HG03342 (cell line): ENCODE results near the gene CAPN12.
"Not testable (repeated sequence)": the region's sequence is repeated elsewhere in the genome, so short reads cannot be mapped to it uniquely, and the experiment has no call there.

Source experiments
- ATAC-seq: cut with Tn5 transposase; IDR thresholded peaks from one replicate; pipeline ENCODE4 v1.9.1; 2021; ENCODE audit warnings: mild to moderate bottlenecking, moderate library complexity; ENCODE audit not compliant: unreplicated experiment

Gene CAPN12

GRCh38 chr19:38744298-38744681 lies at the start of gene CAPN12:
Gene CAPN12, minus strand, starts transcription at chr19:38744474. Its CDS starts 309 bp downstream, at chr19:38744165.
- ATAC-seq, result no peak

- no peak for ATAC-seq
Observed at GRCh38 chr19:38793671-38794070, 49.4 kb upstream of the CAPN12 start.

GRCh38 chr19:38793177-38793576 lies 48.9 kb upstream of the CAPN12 start:
- ATAC-seq, result no peak

DNA sequence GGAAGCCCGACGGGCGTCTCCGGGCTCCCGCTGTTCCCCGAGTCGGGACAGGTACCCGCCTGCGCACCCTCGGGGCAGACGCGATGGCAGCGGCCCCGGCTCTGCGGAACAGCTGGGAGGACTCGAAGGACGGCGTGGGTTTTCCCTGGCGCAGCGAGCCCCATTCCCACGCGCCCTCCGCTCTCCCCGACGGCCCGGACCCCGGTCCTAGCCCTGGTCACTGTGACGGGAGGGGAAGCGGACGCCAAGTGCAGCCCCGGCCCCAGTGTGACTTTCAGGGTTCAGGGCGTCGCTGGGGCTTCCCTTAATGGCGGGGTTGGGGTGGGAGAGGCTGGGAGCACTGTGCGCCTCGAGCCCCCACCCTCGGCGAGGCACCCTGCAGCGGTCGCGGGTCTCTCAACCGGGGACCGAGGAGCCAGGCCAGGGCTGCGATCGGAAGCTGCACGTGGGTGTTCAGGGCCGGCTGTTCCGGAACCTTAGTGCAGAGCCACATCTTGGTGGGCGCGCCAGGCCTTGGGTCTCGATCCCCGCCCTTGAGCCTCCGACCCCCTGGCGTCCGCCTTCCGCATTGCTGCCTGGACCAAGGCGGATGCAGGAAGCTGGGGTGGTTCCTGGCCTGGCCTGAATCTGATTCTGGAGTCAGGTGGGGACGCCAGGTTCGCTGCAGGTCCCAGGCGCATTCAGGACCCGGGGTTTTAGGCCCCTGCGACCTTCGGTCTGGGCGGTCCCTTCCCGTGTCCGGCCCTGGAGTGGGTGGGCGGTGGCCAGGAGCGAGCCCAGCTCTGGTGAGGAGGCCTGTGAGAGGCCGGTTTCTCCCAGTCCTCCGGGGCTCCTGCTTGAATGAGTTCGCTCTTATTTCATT lies 48.2 kb upstream of the CAPN12 start:
- no peak for ATAC-seq

DNA sequence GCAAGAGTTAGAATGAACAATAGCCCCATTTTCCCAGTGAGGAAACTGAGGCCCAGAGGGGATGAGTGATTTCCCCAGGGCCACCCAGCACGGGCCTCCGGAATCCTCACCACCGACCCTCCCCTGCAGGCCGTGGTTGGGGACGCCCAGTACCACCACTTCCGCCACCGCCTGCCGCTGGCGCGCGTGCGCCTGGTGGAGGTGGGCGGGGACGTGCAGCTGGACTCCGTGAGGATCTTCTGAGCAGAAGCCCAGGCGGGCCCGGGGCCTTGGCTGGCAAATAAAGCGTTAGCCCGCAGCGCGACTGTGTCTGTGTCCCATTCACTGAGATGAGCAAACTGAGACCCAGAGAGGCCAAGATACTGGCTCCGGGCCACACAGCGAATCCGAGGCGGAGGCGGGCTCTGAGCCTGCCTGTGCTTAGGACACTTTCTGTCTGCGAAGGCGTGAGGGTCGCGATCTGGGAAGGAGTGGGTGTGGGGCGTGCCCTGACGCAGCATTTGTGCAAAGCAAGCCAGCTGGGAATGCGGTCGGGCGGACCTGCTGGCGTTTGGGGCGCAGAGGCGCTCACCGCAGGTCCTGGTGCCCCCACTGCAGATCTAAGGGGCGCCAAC lies 47.3 kb upstream of the CAPN12 start:
- peak; percentile 54 for ATAC-seq

- not testable (repeated sequence) for ATAC-seq
Observed at GRCh38 chr19:38790507-38791403, 46.5 kb upstream of the CAPN12 start.

DNA sequence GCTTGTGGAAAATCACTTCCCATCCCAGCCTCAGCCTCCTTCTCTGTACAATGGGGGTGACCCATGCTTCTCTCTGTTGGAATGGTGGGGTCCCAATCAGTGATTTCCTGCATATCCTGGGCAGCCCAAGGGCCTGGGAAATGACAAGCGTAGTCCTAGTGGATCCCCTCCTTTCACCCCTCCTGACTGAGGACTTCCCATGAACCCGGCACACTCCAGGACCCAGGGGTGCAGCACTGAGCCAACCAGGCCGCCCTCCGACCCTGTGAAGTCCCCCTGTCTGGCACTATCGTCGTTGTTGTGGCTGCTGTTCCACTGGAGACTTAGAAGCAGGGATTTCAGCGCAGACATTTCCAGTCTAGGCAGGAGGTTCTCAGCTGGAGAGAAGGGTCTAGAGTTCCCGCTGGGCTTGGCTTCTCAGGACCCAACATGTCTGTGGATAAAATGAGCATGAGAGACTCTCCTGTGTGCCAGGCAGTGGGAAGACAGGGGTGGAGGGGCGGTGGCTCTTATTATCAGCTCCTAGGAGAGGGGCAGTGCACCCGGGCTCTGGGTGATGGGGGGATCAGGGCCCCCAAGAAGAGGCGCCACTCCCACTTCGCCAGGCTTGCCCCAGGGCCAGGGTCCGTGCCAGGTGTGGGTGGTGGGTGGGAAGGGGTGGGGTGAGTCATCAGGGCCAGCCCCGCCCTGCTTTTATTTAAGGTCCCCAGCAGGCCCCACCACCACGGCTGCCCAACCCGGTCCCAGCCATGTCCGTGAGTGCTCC lies 44.4 kb upstream of the CAPN12 start, which contains the start of gene LGALS7B:
TSS of gene LGALS7B (plus strand) at position 723 of the 766 bp plus-strand sequence. CDS start at position 750, 27 bp downstream.
- ATAC-seq, result no peak

DNA sequence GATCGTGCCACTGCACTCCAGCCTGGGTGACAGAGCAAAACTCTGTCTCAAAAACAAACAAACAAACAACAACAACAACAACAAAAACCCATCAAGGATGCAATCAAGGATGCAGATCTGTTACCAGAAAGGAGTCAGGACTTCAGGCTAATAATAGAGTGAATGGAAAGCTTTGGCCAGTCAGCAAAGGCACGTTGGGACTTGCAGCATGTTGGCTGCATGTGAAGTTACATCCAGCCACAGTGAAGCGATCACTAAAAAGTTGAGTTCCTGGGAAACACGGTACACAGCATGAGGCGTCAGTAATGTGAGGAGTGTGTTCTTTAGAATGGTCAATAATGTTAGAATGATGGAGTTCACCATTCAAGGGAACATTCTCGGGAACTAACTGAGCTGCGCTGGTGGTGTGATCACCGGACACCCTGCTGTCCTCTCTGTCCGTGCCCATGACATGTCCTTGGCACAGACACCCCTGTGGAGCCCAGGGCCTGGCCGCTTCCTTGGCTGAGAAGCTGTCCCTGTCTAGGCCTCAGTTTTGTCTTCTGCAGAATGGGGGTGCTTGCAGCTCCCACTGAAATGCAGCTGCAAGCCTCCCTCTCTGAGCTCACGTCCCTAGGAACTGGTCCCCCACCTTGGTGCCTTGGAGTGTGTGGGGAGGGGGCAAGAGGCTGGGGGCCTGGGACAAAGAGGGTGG lies 42.4 kb upstream of the CAPN12 start:
- no peak for ATAC-seq

DNA sequence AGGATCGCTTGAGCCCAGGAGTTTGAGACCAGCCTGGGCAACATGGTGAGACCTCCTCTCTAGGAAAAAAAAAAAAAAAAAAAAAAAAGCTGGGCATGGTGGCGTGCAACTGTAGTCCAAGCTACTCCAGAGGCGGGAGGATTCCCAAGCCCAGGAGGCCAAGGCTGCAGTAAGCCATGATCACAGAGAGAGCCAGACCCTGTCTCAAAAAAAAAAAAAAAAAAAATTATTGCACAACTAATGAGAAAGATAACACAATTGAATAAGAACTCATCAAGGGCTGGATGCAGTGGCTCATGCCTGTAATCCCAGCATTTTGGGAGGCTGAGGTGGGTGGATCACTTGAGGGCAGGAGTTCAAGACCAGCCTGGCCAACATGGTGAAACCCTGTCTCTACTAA lies 41.8 kb upstream of the CAPN12 start:
- not testable (repeated sequence) for ATAC-seq

DNA sequence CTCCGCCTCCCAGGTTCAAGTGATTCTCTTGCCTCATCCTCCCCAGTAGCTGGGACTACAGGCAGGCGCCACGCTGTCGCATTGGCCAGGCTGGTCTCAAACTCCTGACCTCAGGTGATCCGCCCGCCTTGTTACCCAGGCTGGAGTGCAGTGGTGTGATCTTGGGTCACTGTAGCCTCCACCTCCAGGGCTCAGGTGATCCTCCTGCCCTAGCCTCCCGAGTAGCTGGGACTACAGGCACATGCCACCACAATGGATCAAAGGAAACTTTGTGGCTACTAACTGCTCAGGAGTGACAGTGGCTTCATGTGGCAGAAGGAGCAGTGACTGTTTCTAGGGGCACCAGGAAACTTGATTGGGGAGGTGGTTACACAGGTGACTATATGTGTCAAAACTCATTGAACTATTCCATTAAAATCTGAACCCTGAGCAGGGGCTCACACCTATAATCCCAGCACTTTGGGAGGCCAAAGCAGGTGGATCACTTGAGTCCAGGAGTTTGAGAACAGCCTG lies 41.0 kb upstream of the CAPN12 start:
- ATAC-seq, result no peak

GRCh38 chr19:38784224-38784623 lies 40.0 kb upstream of the CAPN12 start:
- no peak for ATAC-seq

GRCh38 chr19:38782212-38782611 lies 37.9 kb upstream of the CAPN12 start:
- not testable (repeated sequence) for ATAC-seq

DNA sequence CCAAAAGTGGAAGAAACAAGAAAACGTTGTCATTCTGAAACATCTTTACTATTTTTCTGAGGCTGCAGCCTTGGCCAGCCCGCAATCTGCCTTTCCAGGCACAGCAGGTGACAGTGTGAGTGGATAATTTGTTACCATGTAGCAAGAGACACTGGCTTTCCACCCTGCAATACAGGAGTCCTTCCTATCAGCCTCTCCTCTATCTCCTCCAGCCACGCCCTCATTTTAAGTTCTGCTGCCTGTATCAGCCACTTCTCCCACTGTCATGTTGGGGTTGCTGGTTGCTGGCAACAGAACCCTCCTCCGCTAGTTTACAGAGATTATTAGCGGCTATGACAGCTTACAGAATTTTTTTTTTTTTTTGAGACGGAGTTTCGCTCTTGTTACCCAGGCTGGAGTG lies 36.8 kb upstream of the CAPN12 start:
- ATAC-seq, result no peak

DNA sequence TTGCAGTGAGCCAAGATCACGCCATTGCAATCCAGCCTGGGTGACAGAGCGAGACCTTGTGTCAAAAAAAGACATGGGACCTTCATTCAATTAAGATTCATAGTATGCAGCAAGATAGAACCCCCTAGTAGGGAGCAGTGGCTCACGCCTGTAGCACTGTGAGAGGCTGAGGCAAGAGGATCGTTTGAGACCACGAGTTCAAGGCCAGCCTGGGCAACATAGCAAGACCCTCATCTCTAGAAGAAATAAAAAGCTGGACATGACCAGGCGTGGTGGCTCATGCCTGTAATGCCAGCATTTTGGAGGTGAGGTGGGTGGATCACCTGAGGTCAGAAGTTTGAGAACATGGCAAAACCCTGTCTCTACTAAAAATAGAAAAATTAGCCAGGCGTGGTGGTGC lies 36.2 kb upstream of the CAPN12 start:
- no peak for ATAC-seq

GRCh38 chr19:38778733-38779132 lies 34.5 kb upstream of the CAPN12 start:
- ATAC-seq, result no peak

DNA sequence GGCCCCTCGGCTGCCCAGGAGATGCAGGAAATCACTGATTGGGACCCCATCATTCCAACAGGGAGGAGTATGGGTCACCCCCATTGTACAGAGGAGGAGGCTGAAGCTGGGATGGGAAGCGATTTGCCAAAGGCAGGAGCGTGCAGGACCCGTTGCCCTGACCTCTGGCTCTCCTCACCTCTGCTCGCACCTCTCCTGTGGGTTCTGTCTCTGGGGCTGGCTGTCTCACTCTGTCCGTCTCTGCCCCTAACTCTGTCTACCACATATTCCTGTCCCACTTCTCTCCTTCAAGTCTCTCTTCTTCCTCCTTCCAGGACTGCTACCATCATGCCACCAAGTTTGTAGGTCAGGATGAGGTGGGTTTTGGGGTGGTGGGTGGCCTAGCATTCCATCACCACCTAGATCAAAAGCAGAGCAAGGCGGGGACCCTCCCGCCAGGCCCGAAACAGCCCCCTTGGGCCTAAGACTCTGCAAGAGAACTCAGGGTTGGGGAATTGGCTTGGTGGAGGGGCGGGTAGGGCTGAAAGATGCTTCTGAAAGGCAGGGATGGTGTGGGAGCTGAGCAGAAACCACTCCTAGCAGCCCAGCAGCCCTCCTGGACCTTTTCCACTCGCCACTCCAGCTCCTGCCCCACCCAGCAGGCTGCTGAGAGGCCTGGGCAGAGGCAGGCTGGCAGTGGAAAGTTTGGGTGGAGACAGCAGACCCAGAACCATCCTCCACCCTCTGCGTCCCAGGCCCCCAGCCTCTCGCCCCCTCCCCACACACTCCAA lies 30.1 kb upstream of the CAPN12 start:
- no peak for ATAC-seq

DNA sequence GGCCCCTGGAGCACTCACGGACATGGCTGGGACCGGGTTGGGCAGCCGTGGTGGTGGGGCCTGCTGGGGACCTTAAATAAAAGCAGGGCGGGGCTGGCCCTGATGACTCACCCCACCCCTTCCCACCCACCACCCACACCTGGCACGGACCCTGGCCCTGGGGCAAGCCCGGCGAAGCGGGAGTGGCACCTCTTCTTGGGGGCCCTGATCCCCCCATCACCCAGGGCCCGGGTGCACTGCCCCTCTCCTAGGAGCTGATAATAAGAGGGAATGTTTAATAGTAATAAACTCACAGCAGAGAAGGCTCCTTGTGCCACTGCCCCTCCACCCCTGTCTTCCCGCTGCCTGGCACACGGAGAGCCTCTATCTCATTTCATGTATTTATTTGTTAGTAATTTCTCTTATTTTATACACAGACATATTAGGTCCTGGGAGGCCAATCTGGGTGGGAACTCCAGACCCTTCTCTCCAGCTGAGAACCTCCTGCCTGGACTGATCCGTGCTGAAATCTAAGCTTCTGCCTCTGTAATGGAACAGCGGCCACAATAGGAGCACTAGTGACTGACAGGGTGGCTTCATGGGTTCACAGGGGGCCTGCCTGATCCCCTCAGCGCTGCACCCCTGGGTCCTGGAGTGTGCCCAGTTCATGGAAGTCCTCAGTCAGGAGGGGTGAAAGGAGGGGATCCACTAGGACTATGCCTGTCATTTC lies 29.3 kb upstream of the CAPN12 start, which contains the start of gene LGALS7:
TSS of gene LGALS7 (minus strand) at position 49 of the 709 bp plus-strand sequence. CDS start at position 24, 25 bp downstream.
- no peak for ATAC-seq

DNA sequence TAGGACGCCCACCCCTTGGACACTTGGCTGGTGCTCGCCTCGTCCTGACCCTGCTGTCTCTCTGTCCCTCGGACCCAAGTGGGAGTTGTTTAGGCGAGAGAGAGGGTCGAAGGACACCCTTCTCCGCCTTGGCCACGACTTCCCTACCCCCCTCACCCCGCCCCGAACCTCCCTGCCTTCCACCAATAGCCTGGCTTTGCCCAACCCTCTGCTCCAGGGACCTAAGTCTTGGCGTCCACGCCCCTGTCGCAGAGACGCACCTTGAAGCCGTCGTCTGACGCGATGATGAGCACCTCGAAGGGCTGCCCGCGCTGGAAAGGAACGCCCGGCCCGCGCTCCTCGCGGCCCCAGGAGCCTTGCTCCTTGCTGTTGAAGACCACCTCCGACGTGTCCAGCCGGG lies 27.3 kb upstream of the CAPN12 start:
- not testable (repeated sequence) for ATAC-seq
